B cell (primary cell): Measurements from ENCODE around the gene MDC1. TPM values are rescaled to one million over a fixed set of nuclear protein-coding genes. Genes with fewer than 3 reads are reported as not detected.

Source experiments
- ATAC-seq: fragments of 200-7000 bp; cut with Tn5 transposase; one replicate; pipeline ENCODE4 v1.10.0; 2021; ENCODE audit warnings: low read depth, mild to moderate bottlenecking, moderate number of reproducible peaks, moderate library complexity
- CTCF ChIA-PET: fragments of 350-600 bp; sonication (Branson Sonifier 250); formaldehyde crosslinking; loops from one replicate; lab custom pipeline; 2021; ENCODE audit warnings: antibody characterized with exemption, inconsistent platforms; lab: Charles Lee
- POLR2A ChIA-PET: fragments of 350-600 bp; sonication (Branson Sonifier 250); formaldehyde crosslinking; loops from one replicate; lab custom pipeline; 2021; ENCODE audit warnings: antibody characterized with exemption; lab: Charles Lee
- DNase-seq: peaks from one replicate; pipeline ENCODE4 v3.0.0; 2013
- H2AFZ ChIP-seq: 2 replicates; pipeline ENCODE4 v1.6.1; 2012; ENCODE audit warnings: mild to moderate bottlenecking, low read depth, low read length; ENCODE audit not compliant: insufficient read depth, poor library complexity, severe bottlenecking
- H3K27ac ChIP-seq, 2 donors: 1 replicate in 1 of 2; 2 replicates in 1 of 2; pipeline ENCODE4 v1.5.1; 2012 to 2013; ENCODE audit warnings: low read length in 2 of 2, mild to moderate bottlenecking in 2 of 2, moderate library complexity in 1 of 2
- H3K27me3 ChIP-seq, 4 experiments: fragments of 200-600 bp in 1 of 4; sonication (generic) in 1 of 4; replicated peaks in 1 of 4; 1 replicate in 2 of 4; 2 replicates in 2 of 4; pipeline versions ENCODE4 v1.6.1 to v1.7.0; 2013 to 2016; ENCODE audit warnings: low read length in 3 of 4, mild to moderate bottlenecking in 2 of 4, mixed read lengths in 1 of 4, moderate library complexity in 1 of 4; ENCODE audit not compliant: insufficient read depth in 4 of 4, control insufficient read depth in 3 of 4; ENCODE audit errors: control extremely low read depth in 1 of 4
- H3K36me3 ChIP-seq, 2 experiments: replicated peaks in 1 of 2; 1 replicate in 1 of 2; 2 replicates in 1 of 2; pipeline versions ENCODE4 v1.6.1 to v1.7.1; 2013; ENCODE audit warnings: low read length in 1 of 2; ENCODE audit not compliant: insufficient read depth in 2 of 2, control insufficient read depth in 1 of 2; ENCODE audit errors: control extremely low read depth in 1 of 2, extremely low read depth in 1 of 2
- H3K4me1 ChIP-seq, 2 donors: fragments of 200-600 bp in 1 of 2; sonication (generic) in 1 of 2; 1 replicate in 1 of 2; 2 replicates in 1 of 2; pipeline versions ENCODE4 v1.5.1 to v1.6.1; 2013 to 2017; ENCODE audit warnings: low read length in 2 of 2; ENCODE audit not compliant: control insufficient read depth in 2 of 2, insufficient read depth in 2 of 2
- H3K4me2 ChIP-seq: replicated peaks from 2 replicates; pipeline ENCODE3; 2012; ENCODE audit warnings: mild to moderate bottlenecking, low read depth, low read length; ENCODE audit not compliant: poor library complexity, severe bottlenecking
- H3K4me3 ChIP-seq, 5 experiments: fragments of 200-600 bp in 1 of 5; sonication (generic) in 1 of 5; 1 replicate in 3 of 5; 2 replicates in 2 of 5; pipeline versions ENCODE4 v1.5.1 to v1.7.0; 2011 to 2016; ENCODE audit warnings: low read length in 4 of 5, mild to moderate bottlenecking in 4 of 5, low read depth in 2 of 5, control low read depth in 1 of 5, moderate library complexity in 1 of 5; ENCODE audit not compliant: insufficient read depth in 1 of 5; ENCODE audit errors: control extremely low read depth in 1 of 5, extremely low read depth in 1 of 5
- H3K79me2 ChIP-seq: fragments of 200-600 bp; sonication (generic); one replicate; pipeline ENCODE4 v1.6.0; 2016; ENCODE audit warnings: low read length; ENCODE audit not compliant: control insufficient read depth, insufficient read depth
- H3K9ac ChIP-seq: fragments of 200-600 bp; sonication (generic); 2 replicates; pipeline ENCODE4 v1.6.1; 2017; ENCODE audit warnings: mild to moderate bottlenecking, low read length, moderate library complexity
- H3K9me3 ChIP-seq, 3 donors: one replicate each; pipeline versions ENCODE4 v1.6.1 to v1.7.1; 2013; ENCODE audit warnings: low read length in 2 of 3; ENCODE audit not compliant: control insufficient read depth in 2 of 3, insufficient read depth in 1 of 3; ENCODE audit errors: control extremely low read depth in 1 of 3
- H4K20me1 ChIP-seq: 2 replicates; pipeline ENCODE4 v1.6.0; 2012; ENCODE audit warnings: mild to moderate bottlenecking, low read length; ENCODE audit not compliant: insufficient read depth, control insufficient read depth, poor library complexity, severe bottlenecking
- H3K27ac Mint-ChIP-seq: one replicate; pipeline ENCODE4 v1.8.0; 2021; ENCODE audit warnings: mixed read lengths
- H3K27me3 Mint-ChIP-seq: one replicate; pipeline ENCODE4 v1.8.0; 2021; ENCODE audit warnings: mixed read lengths
- H3K4me1 Mint-ChIP-seq: one replicate; pipeline ENCODE4 v1.8.0; 2021; ENCODE audit warnings: mixed read lengths
- H3K4me3 Mint-ChIP-seq: one replicate; pipeline ENCODE4 v1.8.0; 2021; ENCODE audit warnings: mixed read lengths
- H3K9me3 Mint-ChIP-seq: one replicate; pipeline ENCODE4 v1.8.0; 2022; ENCODE audit warnings: mixed read lengths; ENCODE audit not compliant: insufficient read depth
- EZH2 ChIP-seq: IDR thresholded peaks from 2 replicates; pipeline ENCODE4 v1.6.1; 2012; ENCODE audit warnings: borderline replicate concordance, low read depth, mild to moderate bottlenecking, moderate library complexity, low read length; ENCODE audit not compliant: insufficient read depth, poor library complexity, severe bottlenecking
- WGBS: methylation state at CpG from one replicate; pipeline ENCODE4 v1.1.5; 2013; ENCODE audit warnings: missing lambda C conversion rate; ENCODE audit not compliant: insufficient coverage; 5-methylcytosine and 5-hydroxymethylcytosine counted together
- intact Hi-C: fragments of 100-400 bp; cut with micrococcal nuclease; formaldehyde crosslinking; loops from one replicate; pipeline ENCODE4 v1.10.0; 2022
- polyA plus RNA-seq: library from polyadenylated mRNA; depleted of rRNA; stranded (reverse); fragments of >200 nt; gene quantifications from 2 replicates; pipeline ENCODE4 v1.2.3, GENCODE V29; 2012
- total RNA-seq, 2 donors: library from RNA; stranded (reverse); fragments of 120-200 nt in 1 of 2; gene quantifications; 1 replicate in 1 of 2; 2 replicates in 1 of 2; pipeline versions ENCODE4 v1.2.3 to v1.2.4, GENCODE V29; 2013 to 2022
- TF ChIP-seq, protein P1 (sequence below): fragments of 200-600 bp; IDR thresholded peaks from one replicate; pipeline ENCODE4 v1.8.0; 2022; ENCODE audit warnings: antibody characterized with exemption, mild to moderate bottlenecking

MDC1 gene
- total and polyA plus RNA-seq, 2 donors (not counting 1 experiment from before 2014, with no cell fraction given): 24.9 to 87.4 TPM

DNA sequence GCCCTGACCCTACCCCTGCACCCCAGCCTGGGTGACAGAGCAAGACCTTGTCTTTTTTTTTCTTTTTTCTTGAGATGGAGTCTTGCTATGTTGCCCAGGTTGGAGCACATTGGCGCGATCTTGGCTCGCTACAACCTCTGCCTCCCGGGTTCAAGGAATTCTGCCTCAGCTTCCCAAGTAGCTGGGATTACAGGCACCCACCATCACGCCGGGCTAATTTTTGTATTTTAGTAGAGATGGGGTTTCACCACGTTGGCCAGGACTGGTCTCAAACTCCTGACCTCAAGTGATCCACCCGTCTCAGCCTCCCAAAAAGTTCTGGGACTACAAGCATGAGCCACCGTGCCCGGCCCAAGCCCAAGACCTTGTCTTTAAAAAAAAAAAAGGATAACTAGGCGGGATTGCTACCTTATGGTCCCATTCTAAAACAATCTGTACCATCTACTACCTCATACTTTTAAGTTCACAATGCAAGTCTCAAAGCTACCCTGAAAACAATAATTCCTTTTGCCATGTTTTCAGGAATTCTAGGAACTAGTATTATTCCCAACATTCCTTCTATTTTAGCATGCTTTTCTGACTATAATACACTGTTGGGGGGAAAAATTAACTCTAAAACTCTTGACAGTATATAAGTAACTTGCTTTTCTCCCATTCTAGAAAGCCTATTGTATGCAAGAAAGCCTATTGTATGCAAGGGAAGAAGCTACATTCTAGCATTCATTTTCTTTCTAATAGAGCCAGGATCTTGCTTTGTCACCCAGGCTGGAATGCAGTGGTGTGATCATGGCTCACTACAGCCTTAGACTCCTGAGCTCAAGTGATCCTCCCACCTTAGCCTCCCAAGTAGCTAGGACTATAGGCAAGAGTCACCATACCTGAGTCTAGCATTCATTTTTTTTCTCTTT, 9.7 kb upstream of the MDC1 start:
- Mint-ChIP-seq H3K4me1 (peaks cover 48% of the 10 kb centered on the region), H3K27ac (peak overlapping the region; percentile 38), H3K9me3 (no peaks in the 10 kb centered on the region), H3K27me3 (no peaks in the 10 kb centered on the region), H3K4me3 (no peak overlapping the region)
- intact Hi-C loops: no loop called here
- peaks cover 40% of the 10 kb centered on the region for H4K20me1 ChIP-seq
- POLR2A ChIA-PET: interaction anchor here (0.7 to 1.5 kb wide), 3 partner anchors 48 to 236 kb away, joined by 3 to 13 read pairs (median 3); no protein-coding TSS in a partner anchor
- H3K27ac ChIP-seq: peak overlapping the region in 1 of 2 donors; percentile 37
- H3K27me3 ChIP-seq: no peaks in the 10 kb centered on the region
- H3K79me2 ChIP-seq: peaks cover 89% of the 10 kb centered on the region
- CTCF ChIA-PET: interaction anchor here (0.8 to 22.5 kb wide), 8 partner anchors 9 to 244 kb away, joined by 3 to 963 read pairs (median 4); partner anchors contain the start of gene DHX16
- DNase-seq (no peak), ATAC-seq (no peak)
- H3K4me1 ChIP-seq: peaks cover 22 to 30% of the 10 kb centered on the region in 2 donors
- H3K4me3 ChIP-seq: no peak overlapping the region
- no peak overlapping the region for H3K9ac ChIP-seq
- H3K9me3 ChIP-seq: no peaks in the 10 kb centered on the region
- TF ChIP-seq, protein P1, sequence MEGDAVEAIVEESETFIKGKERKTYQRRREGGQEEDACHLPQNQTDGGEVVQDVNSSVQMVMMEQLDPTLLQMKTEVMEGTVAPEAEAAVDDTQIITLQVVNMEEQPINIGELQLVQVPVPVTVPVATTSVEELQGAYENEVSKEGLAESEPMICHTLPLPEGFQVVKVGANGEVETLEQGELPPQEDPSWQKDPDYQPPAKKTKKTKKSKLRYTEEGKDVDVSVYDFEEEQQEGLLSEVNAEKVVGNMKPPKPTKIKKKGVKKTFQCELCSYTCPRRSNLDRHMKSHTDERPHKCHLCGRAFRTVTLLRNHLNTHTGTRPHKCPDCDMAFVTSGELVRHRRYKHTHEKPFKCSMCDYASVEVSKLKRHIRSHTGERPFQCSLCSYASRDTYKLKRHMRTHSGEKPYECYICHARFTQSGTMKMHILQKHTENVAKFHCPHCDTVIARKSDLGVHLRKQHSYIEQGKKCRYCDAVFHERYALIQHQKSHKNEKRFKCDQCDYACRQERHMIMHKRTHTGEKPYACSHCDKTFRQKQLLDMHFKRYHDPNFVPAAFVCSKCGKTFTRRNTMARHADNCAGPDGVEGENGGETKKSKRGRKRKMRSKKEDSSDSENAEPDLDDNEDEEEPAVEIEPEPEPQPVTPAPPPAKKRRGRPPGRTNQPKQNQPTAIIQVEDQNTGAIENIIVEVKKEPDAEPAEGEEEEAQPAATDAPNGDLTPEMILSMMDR: no peak
- no peak for TF ChIP-seq EZH2
- no peak overlapping the region for H2AFZ ChIP-seq
- 89% methylated on average over 7 of the region's 11 CpGs for WGBS
- no peak overlapping the region for H3K4me2 ChIP-seq
- peaks cover 6 to 60% of the 10 kb centered on the region in 2 experiments for H3K36me3 ChIP-seq
